GM23248 (cell line): Measurements from ENCODE around the gene CDX1. TPM values are rescaled to one million over a fixed set of nuclear protein-coding genes. Genes with fewer than 3 reads are reported as not detected.
"Not testable (repeated sequence)": the region's sequence is repeated elsewhere in the genome, so short reads cannot be mapped to it uniquely, and the experiment has no call there.

Experiments
- DNase-seq: peaks from one replicate; pipeline ENCODE4 v3.0.0-alpha.2; 2015
- H2AFZ ChIP-seq: fragments of 200-600 bp; sonication (generic); 2 replicates; pipeline ENCODE4 v1.6.1; 2016; ENCODE audit warnings: antibody characterized with exemption
- H3F3A ChIP-seq: fragments of 200-600 bp; sonication (generic); 2 replicates; pipeline ENCODE4 v1.6.1; 2016; ENCODE audit warnings: mild to moderate bottlenecking, antibody characterized with exemption, mixed run types; ENCODE audit not compliant: insufficient read depth
- H3K27ac ChIP-seq: fragments of 200-600 bp; sonication (generic); 2 replicates; pipeline ENCODE4 v1.5.1; 2016; ENCODE audit warnings: mild to moderate bottlenecking
- H3K27me3 ChIP-seq: fragments of 200-600 bp; sonication (generic); replicated peaks from 2 replicates; pipeline ENCODE4 v1.6.1; 2016; ENCODE audit warnings: mild to moderate bottlenecking; ENCODE audit not compliant: insufficient read depth
- H3K36me3 ChIP-seq: fragments of 200-600 bp; sonication (generic); 2 replicates; pipeline ENCODE4 v1.6.1; 2016; ENCODE audit warnings: low read depth, mild to moderate bottlenecking
- H3K4me1 ChIP-seq: fragments of 200-600 bp; sonication (generic); 2 replicates; pipeline ENCODE4 v1.6.1; 2016; ENCODE audit warnings: mild to moderate bottlenecking; ENCODE audit not compliant: insufficient read depth
- H3K4me2 ChIP-seq: fragments of 200-600 bp; sonication (generic); one replicate; pipeline ENCODE4 v1.6.1; 2016; ENCODE audit warnings: mild to moderate bottlenecking; ENCODE audit not compliant: unreplicated experiment
- H3K4me3 ChIP-seq: fragments of 200-600 bp; sonication (generic); 2 replicates; pipeline ENCODE4 v1.5.1; 2016; ENCODE audit warnings: mild to moderate bottlenecking
- H3K79me2 ChIP-seq: fragments of 200-600 bp; sonication (generic); 2 replicates; pipeline ENCODE4 v1.6.1; 2016; ENCODE audit warnings: mild to moderate bottlenecking; ENCODE audit not compliant: insufficient read depth
- H3K9ac ChIP-seq: fragments of 200-600 bp; sonication (generic); 2 replicates; pipeline ENCODE4 v1.6.1; 2016; ENCODE audit warnings: mild to moderate bottlenecking
- H3K9me2 ChIP-seq: fragments of 200-600 bp; sonication (generic); 2 replicates; pipeline ENCODE4 v1.6.1; 2016; ENCODE audit warnings: mixed run types, mild to moderate bottlenecking, moderate library complexity; ENCODE audit not compliant: insufficient read depth
- H3K9me3 ChIP-seq: fragments of 200-600 bp; sonication (generic); one replicate; pipeline ENCODE4 v1.6.1; 2017; ENCODE audit warnings: low read depth
- H4K20me1 ChIP-seq: fragments of 200-600 bp; sonication (generic); 2 replicates; pipeline ENCODE4 v1.6.0; 2016; ENCODE audit not compliant: insufficient read depth
- EZH2 ChIP-seq: fragments of 200-600 bp; sonication (generic); IDR thresholded peaks from 2 replicates; pipeline ENCODE4 v1.6.1; 2018; ENCODE audit warnings: antibody characterized with exemption, mild to moderate bottlenecking; ENCODE audit not compliant: insufficient read depth, poor library complexity, severe bottlenecking
- EZH2phosphoT487 ChIP-seq: fragments of 200-600 bp; sonication (generic); IDR thresholded peaks from 2 replicates; pipeline ENCODE4 v1.6.1; 2018; ENCODE audit warnings: antibody characterized with exemption, moderate library complexity, mild to moderate bottlenecking, low read depth; ENCODE audit not compliant: insufficient read depth
- WGBS, 2 experiments: methylation state at CpG; one replicate each; pipeline ENCODE4 v1.1.6; 2015 to 2017; ENCODE audit warnings: low lambda C conversion rate in 2 of 2, low coverage in 1 of 2; ENCODE audit errors: missing lambda C conversion rate in 2 of 2; 5-methylcytosine and 5-hydroxymethylcytosine counted together
- in situ Hi-C: fragments of 300-500 bp; cut with MboI; formaldehyde crosslinking; loops from 2 replicates; pipeline ENCODE4 v1.15.0; 2020
- polyA plus RNA-seq: library from polyadenylated mRNA; unstranded; fragments of >200 nt; fragmentation: Nextera tagmentation; extraction: Ambion mirVana; gene quantifications from 2 replicates; pipeline ENCODE4 v1.2.1, GENCODE V29; 2016
- total RNA-seq: library from RNA; depleted of rRNA; stranded (reverse); fragments of >200 nt; shearing (Covaris generic); gene quantifications from 2 replicates; pipeline ENCODE4 v1.2.3, GENCODE V29; 2014; rRNA removed

Gene CDX1
- total and polyA plus RNA-seq, 2 experiments from 2014 or later = not detected

DNA sequence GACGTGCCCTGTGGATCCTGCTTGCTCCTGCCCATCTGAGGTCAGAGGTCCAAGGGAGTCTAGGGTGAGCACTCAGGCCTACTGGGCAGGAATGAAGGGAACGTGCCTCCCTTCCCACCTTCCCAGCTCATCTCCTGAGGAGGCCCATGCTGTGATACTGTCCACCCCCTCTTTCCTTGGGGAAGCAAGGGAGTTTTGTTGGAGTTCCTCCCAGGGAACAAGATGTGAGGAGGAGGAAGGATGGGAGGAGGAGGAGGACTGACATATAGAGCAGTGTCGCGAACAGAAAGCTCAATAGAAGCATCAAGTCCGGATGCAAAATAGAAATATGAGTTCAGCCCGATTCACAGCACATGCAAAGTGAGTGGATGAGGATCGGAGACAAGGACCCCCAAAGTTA lies 64.3 kb downstream of the CDX1 start:
- no peak overlapping the region for H3K27ac ChIP-seq
- WGBS, 2 experiments = 92 to 94% methylated on average over 7 of the region's 7 CpGs
- H3F3A ChIP-seq = no peaks in the 10 kb centered on the region
- no peaks in the 10 kb centered on the region for H3K9me2 ChIP-seq
- no peaks in the 10 kb centered on the region for H3K79me2 ChIP-seq
- TF ChIP-seq EZH2 = no peak
- no peak for TF ChIP-seq EZH2phosphoT487
- in situ Hi-C loops = no loop called here
- no peaks in the 10 kb centered on the region for H3K27me3 ChIP-seq
- no peak overlapping the region for H3K4me2 ChIP-seq
- H3K9me3 ChIP-seq = no peaks in the 10 kb centered on the region
- no peak overlapping the region for H3K4me3 ChIP-seq
- DNase-seq = no peak
- H3K36me3 ChIP-seq = no peaks in the 10 kb centered on the region
- no peaks in the 10 kb centered on the region for H4K20me1 ChIP-seq
- H3K4me1 ChIP-seq = no peaks in the 10 kb centered on the region
- no peak overlapping the region for H3K9ac ChIP-seq
- H2AFZ ChIP-seq = no peak overlapping the region

DNA sequence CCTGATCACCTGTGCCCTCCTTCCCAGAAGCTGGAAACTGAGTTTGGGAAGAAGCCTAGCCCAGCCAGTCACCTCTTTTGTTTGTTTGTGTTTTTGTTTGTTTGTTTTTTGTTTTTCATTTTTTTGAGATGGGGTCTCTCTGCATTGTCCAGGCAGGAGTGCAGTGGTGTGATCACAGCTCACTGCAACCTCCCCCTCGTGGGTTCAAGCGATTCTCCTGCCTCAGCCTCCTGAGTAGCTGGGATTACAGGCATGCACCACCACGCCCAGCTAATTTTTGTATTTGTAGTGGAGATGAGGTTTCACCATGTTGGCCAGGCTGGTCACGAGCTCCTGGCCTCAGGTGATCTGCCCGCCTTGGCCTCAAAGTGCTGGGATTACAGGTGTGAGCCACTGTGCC lies 67.1 kb downstream of the CDX1 start:
- 83 to 91% methylated on average over 5 of the region's 5 CpGs for WGBS, 2 experiments
- H3K4me3 ChIP-seq, DNase-seq, H3K4me2 ChIP-seq, H3K27ac ChIP-seq, in situ Hi-C loops, H3K4me1 ChIP-seq, H2AFZ ChIP-seq, H3K27me3 ChIP-seq, H3K36me3 ChIP-seq, H3K9me3 ChIP-seq, H4K20me1 ChIP-seq, H3K79me2 ChIP-seq, H3F3A ChIP-seq, H3K9me2 ChIP-seq, H3K9ac ChIP-seq: not testable (repeated sequence)

Other genes with a start within 250 kb of the CDX1 start
- not detected in 2 replicates for gene PDE6A, start 222.0 kb upstream of the CDX1 start, total RNA-seq
- gene PDE6A, start 222.0 kb upstream of the CDX1 start, polyA plus RNA-seq = not detected in 2 replicates
- gene SLC26A2, start 206.0 kb upstream of the CDX1 start, total RNA-seq = 11.1 and 11.4 TPM in 2 replicates
- 5.2 and 6.2 TPM in 2 replicates for gene SLC26A2, start 206.0 kb upstream of the CDX1 start, polyA plus RNA-seq
- gene TIGD6, start 166.1 kb upstream of the CDX1 start, total RNA-seq = 4.8 and 5.3 TPM in 2 replicates
- 4.5 and 4.6 TPM in 2 replicates for gene TIGD6, start 166.1 kb upstream of the CDX1 start, polyA plus RNA-seq
- 32.1 and 46.5 TPM in 2 replicates for gene HMGXB3, start 166.0 kb upstream of the CDX1 start, total RNA-seq
- gene HMGXB3, start 166.0 kb upstream of the CDX1 start, polyA plus RNA-seq = 11.9 and 13.6 TPM in 2 replicates
- gene CSF1R, start 80.2 kb upstream of the CDX1 start, total RNA-seq = 0.63 TPM in 1 of 2 replicates, not detected in the other
- gene CSF1R, start 80.2 kb upstream of the CDX1 start, polyA plus RNA-seq = 0.48 and 0.56 TPM in 2 replicates
- gene PDGFRB, start 10.9 kb upstream of the CDX1 start, total RNA-seq = 189 and 205 TPM in 2 replicates
- gene PDGFRB, start 10.9 kb upstream of the CDX1 start, polyA plus RNA-seq = 155 and 163 TPM in 2 replicates
- not detected in 2 replicates for gene SLC6A7, start 23.3 kb downstream of the CDX1 start, total RNA-seq
- not detected in 2 replicates for gene SLC6A7, start 23.3 kb downstream of the CDX1 start, polyA plus RNA-seq
- 0.43 and 0.51 TPM in 2 replicates for gene CAMK2A, start 123.0 kb downstream of the CDX1 start, total RNA-seq
- not detected in 2 replicates for gene CAMK2A, start 123.0 kb downstream of the CDX1 start, polyA plus RNA-seq
- 4.2 and 4.3 TPM in 2 replicates for gene ARSI, start 136.1 kb downstream of the CDX1 start, total RNA-seq
- 0.72 and 1.0 TPM in 2 replicates for gene ARSI, start 136.1 kb downstream of the CDX1 start, polyA plus RNA-seq
- gene TCOF1, start 190.9 kb downstream of the CDX1 start, total RNA-seq = 18.0 and 22.5 TPM in 2 replicates
- 15.1 and 16.3 TPM in 2 replicates for gene TCOF1, start 190.9 kb downstream of the CDX1 start, polyA plus RNA-seq
- 0.25 TPM in 1 of 2 replicates, not detected in the other for gene CD74, start 246.1 kb downstream of the CDX1 start, total RNA-seq
- 2.7 and 6.1 TPM in 2 replicates for gene CD74, start 246.1 kb downstream of the CDX1 start, polyA plus RNA-seq